Upper lobe of left lung (tissue), 6 donors: ENCODE results near the gene ATP6V0B. TPM values are rescaled to one million over a fixed set of nuclear protein-coding genes. Genes with fewer than 3 reads are reported as not detected.

Experiments
- ATAC-seq, 2 donors: fragments of 200-7000 bp; cut with Tn5 transposase; one replicate each; pipeline ENCODE4 v1.9.1; 2022; ENCODE audit warnings: mild to moderate bottlenecking in 2 of 2, moderate library complexity in 2 of 2; ENCODE audit not compliant: low FRiP score in 2 of 2
- DNase-seq, 2 donors: peaks; one replicate each; pipeline ENCODE4 v3.0.0-alpha.2; 2019 to 2020
- H3K27ac ChIP-seq, 4 donors: fragments of 200-600 bp; sonication (generic); one replicate each; pipeline ENCODE4 v1.5.1; 2016 to 2019
- H3K27me3 ChIP-seq, 4 donors: fragments of 200-600 bp; sonication (generic); one replicate each; pipeline ENCODE4 v1.5.1; 2017 to 2019
- H3K36me3 ChIP-seq, 4 donors: fragments of 200-600 bp; sonication (generic); one replicate each; pipeline ENCODE4 v1.5.1; 2016 to 2019
- H3K4me1 ChIP-seq, 4 donors: fragments of 200-600 bp; sonication (generic); one replicate each; pipeline ENCODE4 v1.5.1; 2018 to 2019
- H3K4me3 ChIP-seq, 4 donors: fragments of 200-600 bp; sonication (generic); one replicate each; pipeline ENCODE4 v1.5.1; 2017 to 2019; ENCODE audit warnings: mild to moderate bottlenecking in 2 of 4, moderate library complexity in 1 of 4
- H3K9me3 ChIP-seq, 4 donors: fragments of 200-600 bp; sonication (generic); one replicate each; pipeline ENCODE4 v1.5.1; 2018 to 2019
- CTCF ChIP-seq, 6 experiments: fragments of 450-650 bp in 4 of 6; fragments of 200-600 bp in 2 of 6; sonication (generic) in 2 of 6; IDR thresholded peaks; one replicate each; pipeline ENCODE4 v1.5.1; 2016 to 2019; ENCODE audit warnings: antibody characterized with exemption in 6 of 6
- EP300 ChIP-seq, 4 donors: sonication (generic); formaldehyde crosslinking; IDR thresholded peaks; one replicate each; pipeline ENCODE4 v1.5.1; 2017; ENCODE audit warnings: antibody characterized with exemption in 4 of 4, control low read depth in 2 of 4
- POLR2A ChIP-seq, 4 donors: fragments of 450-650 bp; IDR thresholded peaks; one replicate each; pipeline ENCODE4 v1.5.1; 2016 to 2017; ENCODE audit warnings: antibody characterized with exemption in 4 of 4, mild to moderate bottlenecking in 2 of 4
- POLR2AphosphoS5 ChIP-seq, 2 donors: sonication (generic); formaldehyde crosslinking; IDR thresholded peaks; one replicate each; pipeline ENCODE4 v1.5.1; 2017; ENCODE audit warnings: antibody characterized with exemption in 2 of 2
- WGBS, 2 donors: methylation state at CpG; one replicate each; pipeline ENCODE4 v1.1.5; 2017 to 2018; 5-methylcytosine and 5-hydroxymethylcytosine counted together
- total RNA-seq, 6 donors: library from RNA; depleted of rRNA in 4 of 6; stranded (reverse); fragments of >200 nt in 4 of 6; gene quantifications; one replicate each; pipeline versions ENCODE4 v1.1.0 to v1.2.1, GENCODE V29; 2016 to 2021
- donor health status: DM: no; HTN: no; CAD: no; lungs with moderate emphysema.
- donor health status: DM: no; HTN: yes; CAD: no; lungs with severe emphysema.

ATP6V0B gene
- total RNA-seq, 6 donors from 2014 or later, result 98.0 to 225 (median 161) TPM

- no peak overlapping the region for H3K27ac ChIP-seq
- WGBS, 2 donors, result 94 to 99% methylated on average over 4 to 5 of the region's 5 CpGs
- H3K9me3 ChIP-seq, result no peaks in the 10 kb centered on the region
- DNase-seq, result no peak
- H3K27me3 ChIP-seq, result no peaks in the 10 kb centered on the region
- TF ChIP-seq POLR2AphosphoS5 (IDR thresholded peaks at IDR 0.05) (no peak), CTCF (IDR thresholded peaks at IDR 0.05) (no peak), POLR2A (IDR thresholded peaks at IDR 0.05) (no peak), EP300 (IDR thresholded peaks at IDR 0.05) (no peak)
- H3K4me1 ChIP-seq, result peaks cover 0 to 18% (median 0%) of the 10 kb centered on the region in 4 donors
- ATAC-seq, result no peak
- H3K36me3 ChIP-seq, result peaks cover 0 to 42% (median 29%) of the 10 kb centered on the region in 4 donors
- no peak overlapping the region for H3K4me3 ChIP-seq
Observed at GRCh38 chr1:43954036-43954435, 20.7 kb upstream of the ATP6V0B start.

- TF ChIP-seq CTCF (IDR thresholded peaks at IDR 0.05) (no peak), POLR2A (IDR thresholded peaks at IDR 0.05) (no peak), EP300 (IDR thresholded peaks at IDR 0.05) (no peak)
- H3K9me3 ChIP-seq, result no peaks in the 10 kb centered on the region
- WGBS, 2 donors, result 99 to 100% methylated on average over 7 to 8 of the region's 8 CpGs
- ATAC-seq (no peak), DNase-seq (no peak)
- peaks cover 0 to under 1% (median 0%) of the 10 kb centered on the region in 4 donors for H3K4me1 ChIP-seq
- no peak overlapping the region for H3K27ac ChIP-seq
- no peaks in the 10 kb centered on the region for H3K27me3 ChIP-seq
- H3K36me3 ChIP-seq, result peaks cover 0 to 52% (median 42%) of the 10 kb centered on the region in 4 donors
- H3K4me3 ChIP-seq, result no peak overlapping the region
Observed at GRCh38 chr1:43956234-43956633, 18.5 kb upstream of the ATP6V0B start.

GRCh38 chr1:43957407-43958040, 17.2 kb upstream of the ATP6V0B start:
- ATAC-seq, result no peak
- peaks cover 0 to 64% (median 51%) of the 10 kb centered on the region in 4 donors for H3K36me3 ChIP-seq
- no peaks in the 10 kb centered on the region for H3K9me3 ChIP-seq
- no peaks in the 10 kb centered on the region for H3K27me3 ChIP-seq
- no peak for DNase-seq
- H3K27ac ChIP-seq, result no peak overlapping the region
- H3K4me3 ChIP-seq, result no peak overlapping the region
- 87 to 96% methylated on average over 5 to 7 of the region's 7 CpGs for WGBS, 2 donors
- H3K4me1 ChIP-seq, result no peaks in the 10 kb centered on the region
- TF ChIP-seq CTCF (IDR thresholded peaks at IDR 0.05), result no peak

GRCh38 chr1:43958351-43959255, 16.2 kb upstream of the ATP6V0B start:
- WGBS, 2 donors, result 91 to 95% methylated on average over 6 to 9 of the region's 9 CpGs
- ATAC-seq (no peak), DNase-seq (no peak)
- Histone ChIP-seq H3K27ac (no peak overlapping the region), H3K4me3 (no peak overlapping the region), H3K36me3 (peaks cover 0 to 75% (median 53%) of the 10 kb centered on the region in 4 donors), H3K27me3 (no peaks in the 10 kb centered on the region), H3K9me3 (no peaks in the 10 kb centered on the region), H3K4me1 (no peaks in the 10 kb centered on the region)
- TF ChIP-seq POLR2AphosphoS5 (IDR thresholded peaks at IDR 0.05) (no peak), EP300 (IDR thresholded peaks at IDR 0.05) (no peak), CTCF (IDR thresholded peaks at IDR 0.05) (no peak), POLR2A (IDR thresholded peaks at IDR 0.05) (no peak)
